K562 treated with DMSO at 1 percent for 48 hours (cell line): ENCODE results near the gene PIGT. TPM values are rescaled to one million over a fixed set of nuclear protein-coding genes. Genes with fewer than 3 reads are reported as not detected.

Source experiments
- total RNA-seq: library from RNA; unstranded; fragments of 300-600 nt; gene quantifications from 2 replicates; pipeline ENCODE4 v1.2.3, GENCODE V29; 2022; ENCODE audit warnings: low replicate concordance; ENCODE audit errors: extremely low read depth

Gene PIGT
- not detected in 2 replicates for total RNA-seq

GRCh38 chr20:45415822-45416637 is at the start of gene PIGT:
TSS of gene PIGT (plus strand) at chr20:45416141. CDS start at chr20:45416157, 16 bp downstream.

GRCh38 chr20:45378191-45378590 is 37.8 kb upstream of the PIGT start, which contains the start of gene TP53TG5:
TSS of gene TP53TG5 (minus strand) at chr20:45378325. CDS start at chr20:45378236, 89 bp downstream.

GRCh38 chr20:45407783-45408645 is 7.9 kb upstream of the PIGT start, which contains the start of gene DBNDD2:
TSS of gene DBNDD2 (plus strand) at chr20:45408289. CDS start at chr20:45408468, 179 bp downstream.

GRCh38 chr20:45469336-45470261 is 53.7 kb downstream of the PIGT start, which contains the start of gene WFDC2:
TSS of gene WFDC2 (plus strand) at chr20:45469753. CDS start at chr20:45469782, 29 bp downstream.

Other genes starting within 250 kb of the PIGT start
- gene PI3, start 241.2 kb upstream of the PIGT start, total RNA-seq, result not detected in 2 replicates
- not detected in 2 replicates for gene SEMG1, start 209.1 kb upstream of the PIGT start, total RNA-seq
- gene SEMG2, start 194.8 kb upstream of the PIGT start, total RNA-seq, result not detected in 2 replicates
- gene SLPI, start 161.6 kb upstream of the PIGT start, total RNA-seq, result not detected in 2 replicates
- gene RBPJL, start 109.3 kb upstream of the PIGT start, total RNA-seq, result not detected in 2 replicates
- gene MATN4, start 107.8 kb upstream of the PIGT start, total RNA-seq, result not detected in 2 replicates
- gene SDC4, start 67.7 kb upstream of the PIGT start, total RNA-seq, result not detected in 2 replicates
- not detected in 2 replicates for gene SYS1, start 53.0 kb upstream of the PIGT start, total RNA-seq
- gene TP53TG5, start 37.8 kb upstream of the PIGT start, total RNA-seq, result not detected in 2 replicates
- not detected in 2 replicates for gene DBNDD2, start 7.9 kb upstream of the PIGT start, total RNA-seq
- not detected in 2 replicates for gene WFDC2, start 53.6 kb downstream of the PIGT start, total RNA-seq
- gene SPINT3, start 99.5 kb downstream of the PIGT start, total RNA-seq, result not detected in 2 replicates
- gene WFDC6, start 123.3 kb downstream of the PIGT start, total RNA-seq, result not detected in 2 replicates
- gene EPPIN, start 131.3 kb downstream of the PIGT start, total RNA-seq, result not detected in 2 replicates
- not detected in 2 replicates for gene WFDC8, start 163.1 kb downstream of the PIGT start, total RNA-seq
- not detected in 2 replicates for gene WFDC10A, start 213.6 kb downstream of the PIGT start, total RNA-seq
- gene WFDC9, start 215.1 kb downstream of the PIGT start, total RNA-seq, result not detected in 2 replicates